Lung (tissue), 12 donors: ENCODE results near the gene APIP. TPM values are rescaled to one million over a fixed set of nuclear protein-coding genes. Genes with fewer than 3 reads are reported as not detected.
"Not testable (repeated sequence)": the region's sequence is repeated elsewhere in the genome, so short reads cannot be mapped to it uniquely, and the experiment has no call there.

ENCODE experiments used
- ATAC-seq: fragments of 200-7000 bp; cut with Tn5 transposase; one replicate; pipeline ENCODE4 v1.9.1; 2020; ENCODE audit warnings: moderate number of reproducible peaks; ENCODE audit not compliant: insufficient read depth, low FRiP score
- DNase-seq, 3 donors: peaks; one replicate each; pipeline ENCODE4 v3.0.0-alpha.2; 2013 to 2017
- H3K27ac ChIP-seq, 2 donors: one replicate each; pipeline ENCODE4 v1.5.1; 2013; ENCODE audit warnings: mild to moderate bottlenecking in 2 of 2, moderate library complexity in 2 of 2, control low read depth in 1 of 2, inconsistent platforms in 1 of 2, low read depth in 1 of 2, low read length in 1 of 2
- H3K27me3 ChIP-seq, 3 donors: one replicate each; pipeline ENCODE4 v1.5.1; 2013; ENCODE audit warnings: low read length in 2 of 3; ENCODE audit not compliant: control insufficient read depth in 3 of 3, insufficient read depth in 3 of 3
- H3K36me3 ChIP-seq, 4 donors: one replicate each; pipeline ENCODE4 v1.5.1; 2013; ENCODE audit warnings: low read length in 4 of 4, mild to moderate bottlenecking in 1 of 4, moderate library complexity in 1 of 4; ENCODE audit not compliant: control insufficient read depth in 4 of 4, insufficient read depth in 4 of 4
- H3K4me1 ChIP-seq, 5 donors: one replicate each; pipeline ENCODE4 v1.5.1; 2013; ENCODE audit warnings: low read length in 5 of 5, mild to moderate bottlenecking in 2 of 5, moderate library complexity in 1 of 5; ENCODE audit not compliant: control insufficient read depth in 5 of 5, insufficient read depth in 5 of 5
- H3K4me3 ChIP-seq: one replicate; pipeline ENCODE4 v1.5.1; 2013; ENCODE audit warnings: mild to moderate bottlenecking, control low read depth, moderate library complexity
- H3K9ac ChIP-seq, 2 donors: one replicate each; pipeline ENCODE4 v1.5.1; 2013; ENCODE audit warnings: low read length in 2 of 2, control low read depth in 1 of 2; ENCODE audit not compliant: insufficient read depth in 1 of 2
- H3K9me3 ChIP-seq, 4 donors: one replicate each; pipeline ENCODE4 v1.5.1; 2013; ENCODE audit warnings: low read length in 3 of 4, mild to moderate bottlenecking in 1 of 4, moderate library complexity in 1 of 4; ENCODE audit not compliant: control insufficient read depth in 4 of 4, insufficient read depth in 3 of 4
- CTCF ChIP-seq: IDR thresholded peaks from 2 replicates; pipeline ENCODE4 v1.5.1; 2012; ENCODE audit warnings: mild to moderate bottlenecking; ENCODE audit errors: control extremely low read depth, extremely low read depth
- WGBS, 2 donors: extraction: QIAGEN DNeasy Blood & Tissue Kit; methylation state at CpG; one replicate each; pipeline ENCODE4 v1.1.7; 2013; 5-methylcytosine and 5-hydroxymethylcytosine counted together
- polyA plus RNA-seq, 2 donors: library from polyadenylated mRNA; stranded (reverse); fragments of 200-250 nt; gene quantifications; one replicate each; pipeline ENCODE4 v1.2.1, GENCODE V29; 2013
- total RNA-seq, 2 donors: library from RNA; depleted of rRNA in 1 of 2; stranded (reverse); fragments of >200 nt in 1 of 2; gene quantifications; one replicate each; pipeline ENCODE4 v1.2.1, GENCODE V29; 2014 to 2021
- donor health status: control.
- donor health status: control.
- donor health status: Bipolar disorder and iron deficiency.
- donor health status: healthy.
- donor health status: DM: yes; HTN: yes; CAD: no.

Gene APIP
- total and polyA plus RNA-seq, 4 donors, result 21.7 to 28.9 (median 26.1) TPM

DNA sequence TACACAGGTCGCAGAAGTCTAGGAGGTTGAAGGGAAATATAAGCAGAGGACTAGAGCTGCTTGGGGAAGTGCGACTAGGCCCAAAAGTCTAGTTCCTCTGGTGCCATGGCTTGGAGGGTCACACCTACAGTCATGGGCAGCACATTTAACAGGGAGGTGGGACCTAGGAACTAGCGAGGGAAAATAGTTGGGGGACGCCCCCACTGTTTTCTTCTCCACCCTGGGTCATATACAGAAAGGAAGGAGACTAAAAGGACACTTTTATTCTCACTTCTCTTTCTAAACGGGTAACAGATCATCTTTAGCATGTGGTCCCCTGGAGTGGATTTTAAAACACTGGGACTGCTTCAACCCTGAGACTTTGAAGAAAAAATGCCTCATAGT, 16.6 kb downstream of the APIP start:
- H3K4me1 ChIP-seq, result no peaks in the 10 kb centered on the region
- H3K27ac ChIP-seq, result no peak overlapping the region
- TF ChIP-seq CTCF, result no peak
- peaks cover 0 to 25% (median 11%) of the 10 kb centered on the region in 4 donors for H3K9me3 ChIP-seq
- DNase-seq, result peak in 1 of 3 donors; percentile 22
- no peaks in the 10 kb centered on the region for H3K27me3 ChIP-seq
- ATAC-seq, result no peak
- no peak overlapping the region for H3K4me3 ChIP-seq
- 93 to 99% methylated on average over 5 of the region's 5 CpGs for WGBS, 2 donors
- no peak overlapping the region for H3K9ac ChIP-seq
- H3K36me3 ChIP-seq, result peaks cover 0 to 21% (median 8%) of the 10 kb centered on the region in 4 donors

GRCh38 chr11:34898474-34898873, 17.7 kb downstream of the APIP start:
- WGBS, 2 donors, result 96 to 97% methylated on average over 6 to 10 of the region's 10 CpGs
- H3K4me3 ChIP-seq, result no peak overlapping the region
- no peak overlapping the region for H3K27ac ChIP-seq
- no peaks in the 10 kb centered on the region for H3K27me3 ChIP-seq
- DNase-seq (no peak), ATAC-seq (no peak)
- peaks cover 0 to 25% (median 11%) of the 10 kb centered on the region in 4 donors for H3K9me3 ChIP-seq
- TF ChIP-seq CTCF, result no peak
- H3K36me3 ChIP-seq, result peaks cover 0 to 21% (median 6%) of the 10 kb centered on the region in 4 donors
- H3K4me1 ChIP-seq, result no peaks in the 10 kb centered on the region
- H3K9ac ChIP-seq, result no peak overlapping the region

DNA sequence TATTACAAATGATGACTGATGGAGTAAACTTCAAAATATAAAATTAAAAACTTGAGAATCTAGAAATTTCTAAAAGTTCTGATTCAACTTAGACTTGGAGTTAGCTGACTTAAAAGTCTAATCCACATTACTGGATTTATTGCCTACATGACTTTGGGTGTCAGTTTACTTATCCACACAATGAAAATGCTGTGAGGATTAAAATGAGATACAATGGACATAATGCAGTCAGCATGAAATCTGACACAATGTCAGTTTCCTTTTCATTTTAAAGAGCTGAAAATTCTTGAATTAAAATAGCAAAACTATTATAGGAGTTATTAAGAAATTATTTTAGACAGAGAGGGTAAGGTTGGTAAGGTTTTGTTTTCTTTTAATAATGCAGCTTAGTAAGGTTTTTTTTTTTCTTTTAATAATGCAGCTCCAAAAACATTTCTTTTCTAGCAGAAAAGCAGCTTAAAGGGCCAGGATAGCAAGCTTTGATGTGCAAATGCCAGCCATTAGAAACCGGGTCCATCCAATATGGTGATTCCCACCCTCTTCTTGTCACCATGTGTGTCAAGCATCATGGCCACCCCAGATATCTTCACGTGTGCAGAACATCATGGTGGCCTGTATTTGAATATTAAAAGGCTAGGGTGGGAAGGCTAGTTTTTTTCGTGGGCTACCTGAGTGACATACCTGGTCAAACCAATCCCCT, 18.9 kb downstream of the APIP start:
- no peaks in the 10 kb centered on the region for H3K4me1 ChIP-seq
- H3K9me3 ChIP-seq, result peaks cover 0 to 19% (median 11%) of the 10 kb centered on the region in 4 donors
- TF ChIP-seq CTCF, result no peak
- H3K27me3 ChIP-seq, result no peaks in the 10 kb centered on the region
- no peak overlapping the region for H3K4me3 ChIP-seq
- H3K9ac ChIP-seq, result no peak overlapping the region
- no peak for DNase-seq
- WGBS, 2 donors, result 94 to 96% methylated on average over 3 of the region's 3 CpGs
- H3K36me3 ChIP-seq, result peaks cover 0 to 13% (median 3%) of the 10 kb centered on the region in 4 donors
- ATAC-seq, result no peak
- H3K27ac ChIP-seq, result no peak overlapping the region

DNA sequence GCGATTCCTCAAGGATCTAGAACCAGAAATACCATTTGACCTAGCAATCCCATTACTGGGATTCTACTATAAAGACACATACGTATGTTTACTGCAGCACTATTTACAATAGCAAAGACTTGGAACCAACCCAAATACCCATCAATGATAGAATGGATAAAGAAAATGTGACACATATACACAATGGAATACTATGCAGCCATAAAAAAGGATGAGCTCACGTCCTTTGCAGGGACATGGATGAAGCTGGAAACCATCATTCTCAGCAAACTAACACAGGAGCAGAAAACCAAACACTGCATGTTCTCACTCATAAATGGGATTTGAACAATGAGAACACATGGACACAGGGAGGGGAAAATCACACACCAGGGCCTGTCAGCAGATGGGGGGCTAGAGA, 20.0 kb downstream of the APIP start:
- not testable (repeated sequence) for H3K36me3 ChIP-seq, H3K9ac ChIP-seq, H3K4me3 ChIP-seq, DNase-seq, ATAC-seq, H3K27me3 ChIP-seq, H3K27ac ChIP-seq, H3K4me1 ChIP-seq
- peaks cover 0 to 16% (median 11%) of the 10 kb centered on the region in 4 donors for H3K9me3 ChIP-seq
- WGBS, 2 donors, result 94 to 98% methylated on average over 3 of the region's 3 CpGs
